ENCODE results near the gene RSPO4. TPM values are rescaled to one million over a fixed set of nuclear protein-coding genes. Genes with fewer than 3 reads are reported as not detected.

RSPO4 gene
- total RNA-seq, 1 donor from 2014 or later = 0.34 TPM

DNA sequence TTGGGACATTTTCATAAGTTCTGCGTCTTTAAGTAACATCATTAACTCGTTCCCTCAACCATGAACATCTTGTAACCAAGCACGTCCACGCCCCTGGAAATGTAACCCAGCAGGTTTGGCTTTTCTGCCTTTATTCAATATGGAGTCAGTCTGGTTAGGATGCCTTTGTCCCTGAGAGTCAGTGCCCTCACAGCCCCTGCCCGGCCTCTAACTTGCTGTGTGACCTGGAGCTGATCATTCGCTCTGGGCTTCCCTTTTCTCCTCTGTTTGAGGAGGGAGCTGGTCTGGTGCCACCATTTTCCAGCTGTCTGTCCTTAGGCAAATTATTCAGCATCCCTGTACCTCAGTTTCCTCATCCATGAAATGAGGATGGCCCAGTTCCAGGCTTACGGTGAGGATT lies 59.5 kb downstream of the RSPO4 start:
- Mint-ChIP-seq H3K9me3 (ENCODE audit: unreplicated experiment) (peaks cover 5% of the 10 kb centered on the region), H3K27ac (ENCODE audit: unreplicated experiment) (no peak overlapping the region), H3K4me3 (ENCODE audit: unreplicated experiment) (no peak overlapping the region), H3K27me3 (ENCODE audit: low read depth, unreplicated experiment) (peaks cover 22% of the 10 kb centered on the region), H3K36me3 (ENCODE audit: low read depth, unreplicated experiment) (no peaks in the 10 kb centered on the region), H3K4me1 (ENCODE audit: low read depth, unreplicated experiment) (no peaks in the 10 kb centered on the region)
- DNase-seq (ENCODE audit: low read depth) (no peak), FAIRE-seq (no peak)
- H3K4me1 ChIP-seq (ENCODE audit: insufficient read depth, low read length) = no peaks in the 10 kb centered on the region
- no peak overlapping the region for H3K4me3 ChIP-seq (ENCODE audit: insufficient read depth, low read depth, low read length)
- H3K79me2 ChIP-seq (ENCODE audit: insufficient read depth, low read length) = no peaks in the 10 kb centered on the region
- H3K36me3 ChIP-seq (ENCODE audit: insufficient read depth, low read length) = no peaks in the 10 kb centered on the region
- no peaks in the 10 kb centered on the region for H3K27me3 ChIP-seq (ENCODE audit: insufficient read depth, low read length)
- H3K9ac ChIP-seq (ENCODE audit: low read length) = no peak overlapping the region
- no peak overlapping the region for H3K27ac ChIP-seq (ENCODE audit: low read depth, low read length)
- H3K4me2 ChIP-seq (ENCODE audit: low read length) = no peak overlapping the region
- H3K9me3 ChIP-seq (ENCODE audit: insufficient read depth, low read depth, low read length) = peaks cover 3% of the 10 kb centered on the region
- no peak overlapping the region for H2AFZ ChIP-seq (ENCODE audit: low read depth, low read length)
- no peaks in the 10 kb centered on the region for H4K20me1 ChIP-seq (ENCODE audit: insufficient read depth, low read length)
- TF ChIP-seq CTCF (IDR thresholded peaks at IDR 0.05; ENCODE audit: insufficient read depth, low read depth, low read length) = no peak
- TF ChIP-seq EZH2 (IDR thresholded peaks at IDR 0.05; ENCODE audit: insufficient read depth, low read length) = no peak

DNA sequence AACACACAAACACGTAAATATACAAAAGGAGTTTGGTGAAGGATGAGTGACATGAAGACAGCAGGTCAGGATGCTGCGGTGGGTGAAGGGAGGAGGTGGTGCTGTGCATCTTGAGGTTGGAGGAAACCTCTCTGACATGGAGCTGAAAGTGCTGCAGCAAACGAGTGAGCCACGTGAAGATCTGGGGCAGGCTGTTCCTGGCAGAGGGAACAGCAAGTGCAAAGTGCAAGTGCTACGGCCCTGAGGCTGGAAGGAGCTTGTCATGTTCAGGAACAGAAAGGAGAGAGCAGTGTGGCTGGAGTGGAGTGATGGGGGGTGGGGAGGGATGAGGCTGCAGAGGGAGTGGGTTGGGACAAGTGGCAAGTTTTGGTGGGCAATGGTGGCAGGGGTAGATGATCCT lies 61.2 kb downstream of the RSPO4 start:
- Histone ChIP-seq H3K9ac (ENCODE audit: low read length) (no peak overlapping the region), H3K79me2 (ENCODE audit: insufficient read depth, low read length) (no peaks in the 10 kb centered on the region), H4K20me1 (ENCODE audit: insufficient read depth, low read length) (no peaks in the 10 kb centered on the region), H3K36me3 (ENCODE audit: insufficient read depth, low read length) (no peaks in the 10 kb centered on the region), H3K4me2 (ENCODE audit: low read length) (no peak overlapping the region), H3K4me1 (ENCODE audit: insufficient read depth, low read length) (no peaks in the 10 kb centered on the region), H3K9me3 (ENCODE audit: insufficient read depth, low read depth, low read length) (peaks cover 3% of the 10 kb centered on the region), H3K4me3 (ENCODE audit: insufficient read depth, low read depth, low read length) (no peak overlapping the region), H3K27me3 (ENCODE audit: insufficient read depth, low read length) (no peaks in the 10 kb centered on the region), H2AFZ (ENCODE audit: low read depth, low read length) (no peak overlapping the region), H3K27ac (ENCODE audit: low read depth, low read length) (no peak overlapping the region)
- no peak for TF ChIP-seq CTCF (IDR thresholded peaks at IDR 0.05; ENCODE audit: insufficient read depth, low read depth, low read length)
- TF ChIP-seq EZH2 (IDR thresholded peaks at IDR 0.05; ENCODE audit: insufficient read depth, low read length) = no peak
- H3K4me1 Mint-ChIP-seq (ENCODE audit: low read depth, unreplicated experiment) = no peaks in the 10 kb centered on the region
- H3K27me3 Mint-ChIP-seq (ENCODE audit: low read depth, unreplicated experiment) = peaks cover 16% of the 10 kb centered on the region
- no peak overlapping the region for H3K27ac Mint-ChIP-seq (ENCODE audit: unreplicated experiment)
- H3K9me3 Mint-ChIP-seq (ENCODE audit: unreplicated experiment) = peaks cover 5% of the 10 kb centered on the region
- no peaks in the 10 kb centered on the region for H3K36me3 Mint-ChIP-seq (ENCODE audit: low read depth, unreplicated experiment)
- FAIRE-seq (no peak), DNase-seq (ENCODE audit: low read depth) (no peak)
- no peak overlapping the region for H3K4me3 Mint-ChIP-seq (ENCODE audit: unreplicated experiment)

DNA sequence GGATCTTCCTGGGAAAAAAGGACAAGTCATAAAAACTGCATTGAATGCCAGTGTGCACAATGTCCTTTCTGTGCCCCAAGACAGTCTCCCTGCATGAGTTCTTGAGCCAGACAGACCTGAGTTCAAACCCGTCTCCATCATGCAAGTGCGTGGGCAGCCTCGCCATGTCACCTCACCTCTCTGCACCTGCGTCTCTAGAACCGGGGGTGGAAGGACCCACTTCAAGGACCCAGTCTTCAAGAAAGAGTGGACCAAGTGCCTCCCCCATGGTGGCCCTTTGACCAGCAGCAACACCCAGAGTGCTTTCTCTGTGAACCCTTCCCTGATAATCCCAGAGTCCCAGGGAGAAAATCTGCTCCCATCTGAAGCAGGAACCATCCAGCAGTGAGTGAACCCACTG lies 62.5 kb downstream of the RSPO4 start:
- H3K27ac ChIP-seq (ENCODE audit: low read depth, low read length) = no peak overlapping the region
- H3K9ac ChIP-seq (ENCODE audit: low read length) = no peak overlapping the region
- H3K27me3 ChIP-seq (ENCODE audit: insufficient read depth, low read length) = no peaks in the 10 kb centered on the region
- FAIRE-seq = no peak
- no peak overlapping the region for H3K4me3 ChIP-seq (ENCODE audit: insufficient read depth, low read depth, low read length)
- no peak for DNase-seq (ENCODE audit: low read depth)
- no peaks in the 10 kb centered on the region for H3K36me3 ChIP-seq (ENCODE audit: insufficient read depth, low read length)
- Mint-ChIP-seq H3K4me3 (ENCODE audit: unreplicated experiment) (no peak overlapping the region), H3K27me3 (ENCODE audit: low read depth, unreplicated experiment) (peaks cover 11% of the 10 kb centered on the region), H3K27ac (ENCODE audit: unreplicated experiment) (no peak overlapping the region), H3K9me3 (ENCODE audit: unreplicated experiment) (peaks cover 2% of the 10 kb centered on the region), H3K4me1 (ENCODE audit: low read depth, unreplicated experiment) (no peaks in the 10 kb centered on the region), H3K36me3 (ENCODE audit: low read depth, unreplicated experiment) (no peaks in the 10 kb centered on the region)
- H3K9me3 ChIP-seq (ENCODE audit: insufficient read depth, low read depth, low read length) = peaks cover 3% of the 10 kb centered on the region
- H4K20me1 ChIP-seq (ENCODE audit: insufficient read depth, low read length) = no peaks in the 10 kb centered on the region
- no peaks in the 10 kb centered on the region for H3K79me2 ChIP-seq (ENCODE audit: insufficient read depth, low read length)
- H2AFZ ChIP-seq (ENCODE audit: low read depth, low read length) = no peak overlapping the region
- TF ChIP-seq EZH2 (IDR thresholded peaks at IDR 0.05; ENCODE audit: insufficient read depth, low read length) (no peak), CTCF (IDR thresholded peaks at IDR 0.05; ENCODE audit: insufficient read depth, low read depth, low read length) (no peak)
- no peak overlapping the region for H3K4me2 ChIP-seq (ENCODE audit: low read length)
- H3K4me1 ChIP-seq (ENCODE audit: insufficient read depth, low read length) = no peaks in the 10 kb centered on the region
